Hepatocyte (in vitro differentiated cells): ENCODE measurements around the gene CYP24A1. TPM values are rescaled to one million over a fixed set of nuclear protein-coding genes. Genes with fewer than 3 reads are reported as not detected.

Experiments used
- DNase-seq: peaks from one replicate; pipeline ENCODE4 v3.0.0-alpha.2; 2016; ENCODE audit warnings: low spot score
- H2AFZ ChIP-seq: fragments of 200-600 bp; sonication (generic); 2 replicates; pipeline ENCODE4 v1.6.0; 2016; ENCODE audit warnings: antibody characterized with exemption, mild to moderate bottlenecking
- H3K27ac ChIP-seq: fragments of 200-600 bp; sonication (generic); 2 replicates; pipeline ENCODE4 v1.5.1; 2016; ENCODE audit warnings: mild to moderate bottlenecking
- H3K27me3 ChIP-seq: fragments of 200-600 bp; sonication (generic); 2 replicates; pipeline ENCODE4 v1.6.1; 2016
- H3K36me3 ChIP-seq: fragments of 200-600 bp; sonication (generic); replicated peaks from 2 replicates; pipeline ENCODE4 v1.5.1; 2016; ENCODE audit warnings: low read depth; ENCODE audit not compliant: insufficient read depth
- H3K4me1 ChIP-seq: fragments of 200-600 bp; sonication (generic); 2 replicates; pipeline ENCODE4 v1.5.1; 2016; ENCODE audit warnings: mild to moderate bottlenecking, moderate library complexity; ENCODE audit not compliant: insufficient read depth
- H3K4me2 ChIP-seq: fragments of 200-600 bp; sonication (generic); 2 replicates; pipeline ENCODE4 v1.6.0; 2016
- H3K4me3 ChIP-seq: fragments of 200-600 bp; sonication (generic); 2 replicates; pipeline ENCODE4 v1.5.1; 2016; ENCODE audit warnings: mild to moderate bottlenecking
- H3K79me2 ChIP-seq: fragments of 200-600 bp; sonication (generic); 2 replicates; pipeline ENCODE4 v1.6.0; 2017; ENCODE audit warnings: mild to moderate bottlenecking
- H3K9me2 ChIP-seq: fragments of 200-600 bp; sonication (generic); replicated peaks from 2 replicates; pipeline ENCODE4 v1.6.0; 2017; ENCODE audit warnings: mild to moderate bottlenecking; ENCODE audit not compliant: insufficient read depth
- H3K9me3 ChIP-seq: fragments of 200-600 bp; sonication (generic); 2 replicates; pipeline ENCODE4 v1.5.1; 2016; ENCODE audit warnings: low read depth, mild to moderate bottlenecking
- H4K20me1 ChIP-seq: fragments of 200-600 bp; sonication (generic); 2 replicates; pipeline ENCODE4 v1.6.0; 2016; ENCODE audit warnings: mild to moderate bottlenecking; ENCODE audit not compliant: insufficient read depth, poor library complexity, severe bottlenecking
- CTCF ChIP-seq: fragments of 200-600 bp; sonication (generic); IDR thresholded peaks from 2 replicates; pipeline ENCODE4 v1.5.1; 2016; ENCODE audit warnings: antibody characterized with exemption, mild to moderate bottlenecking; ENCODE audit not compliant: poor library complexity
- EZH2 ChIP-seq: fragments of 200-600 bp; sonication (generic); IDR thresholded peaks from 2 replicates; pipeline ENCODE4 v1.6.1; 2016; ENCODE audit warnings: antibody characterized with exemption, mild to moderate bottlenecking, borderline replicate concordance
- EZH2phosphoT487 ChIP-seq: fragments of 200-600 bp; sonication (generic); IDR thresholded peaks from one replicate; pipeline ENCODE4 v1.6.1; 2018; ENCODE audit warnings: antibody characterized with exemption, mild to moderate bottlenecking, low read depth, moderate library complexity; ENCODE audit not compliant: unreplicated experiment, severe bottlenecking
- WGBS: methylation state at CpG from one replicate; pipeline ENCODE4 v1.1.6; 2016; ENCODE audit warnings: low lambda C conversion rate; ENCODE audit errors: missing lambda C conversion rate; 5-methylcytosine and 5-hydroxymethylcytosine counted together
- polyA plus RNA-seq: library from polyadenylated mRNA; unstranded; fragments of >200 nt; fragmentation: Nextera tagmentation; extraction: Ambion mirVana; gene quantifications from 2 replicates; pipeline ENCODE4 v1.2.1, GENCODE V29; 2016
- total RNA-seq: library from RNA; depleted of rRNA; stranded (reverse); fragments of >200 nt; gene quantifications from 2 replicates; pipeline ENCODE4 v1.2.3, GENCODE V29; 2014

The CYP24A1 gene
- total and polyA plus RNA-seq, 2 experiments from 2014 or later: 1.5 TPM; not detected in 1

GRCh38 chr20:54163402-54163801, 10.4 kb downstream of the CYP24A1 start:
- H3K4me1 ChIP-seq: no peaks in the 10 kb centered on the region
- no peak overlapping the region for H2AFZ ChIP-seq
- no peak for DNase-seq
- H3K27me3 ChIP-seq: no peaks in the 10 kb centered on the region
- no peaks in the 10 kb centered on the region for H3K9me2 ChIP-seq
- TF ChIP-seq CTCF: no peak
- no peak for TF ChIP-seq EZH2phosphoT487
- no peak for TF ChIP-seq EZH2
- H4K20me1 ChIP-seq: no peaks in the 10 kb centered on the region
- WGBS: 91% methylated on average over 5 of the region's 5 CpGs
- H3K36me3 ChIP-seq: no peaks in the 10 kb centered on the region
- H3K79me2 ChIP-seq: no peaks in the 10 kb centered on the region
- no peak overlapping the region for H3K4me2 ChIP-seq
- no peak overlapping the region for H3K27ac ChIP-seq
- H3K9me3 ChIP-seq: no peaks in the 10 kb centered on the region
- H3K4me3 ChIP-seq: no peak overlapping the region

- TF ChIP-seq CTCF: no peak
- no peak for TF ChIP-seq EZH2
- TF ChIP-seq EZH2phosphoT487: no peak
- no peak overlapping the region for H3K4me3 ChIP-seq
- H2AFZ ChIP-seq: no peak overlapping the region
- no peaks in the 10 kb centered on the region for H3K36me3 ChIP-seq
- WGBS: 77% methylated on average over 16 of the region's 16 CpGs
- no peaks in the 10 kb centered on the region for H3K27me3 ChIP-seq
- H3K79me2 ChIP-seq: no peaks in the 10 kb centered on the region
- H3K9me2 ChIP-seq: no peaks in the 10 kb centered on the region
- H4K20me1 ChIP-seq: no peaks in the 10 kb centered on the region
- DNase-seq: no peak
- H3K4me1 ChIP-seq: no peaks in the 10 kb centered on the region
- no peaks in the 10 kb centered on the region for H3K9me3 ChIP-seq
- no peak overlapping the region for H3K4me2 ChIP-seq
- no peak overlapping the region for H3K27ac ChIP-seq
These were observed 11.3 kb downstream of the CYP24A1 start for GRCh38 chr20:54162378-54163009.

GRCh38 chr20:54161821-54162149, 12.0 kb downstream of the CYP24A1 start:
- 85% methylated on average over 4 of the region's 4 CpGs for WGBS
- no peaks in the 10 kb centered on the region for H3K79me2 ChIP-seq
- no peaks in the 10 kb centered on the region for H4K20me1 ChIP-seq
- no peak overlapping the region for H3K4me2 ChIP-seq
- no peaks in the 10 kb centered on the region for H3K4me1 ChIP-seq
- no peaks in the 10 kb centered on the region for H3K36me3 ChIP-seq
- H3K27me3 ChIP-seq: no peaks in the 10 kb centered on the region
- no peaks in the 10 kb centered on the region for H3K9me3 ChIP-seq
- no peak overlapping the region for H3K27ac ChIP-seq
- TF ChIP-seq EZH2: no peak
- no peak for TF ChIP-seq EZH2phosphoT487
- TF ChIP-seq CTCF: no peak
- H3K4me3 ChIP-seq: no peak overlapping the region
- DNase-seq: no peak
- H2AFZ ChIP-seq: no peak overlapping the region
- no peaks in the 10 kb centered on the region for H3K9me2 ChIP-seq
